ENCODE data around the gene MYEOV. TPM values are rescaled to one million over a fixed set of nuclear protein-coding genes. Genes with fewer than 3 reads are reported as not detected.

The MYEOV gene
- total RNA-seq: under 1 TPM in 1 of 2 experiments, not detected in 1; 0.23 TPM

- CTCF ChIA-PET: interaction anchor here (1.3 to 2.3 kb wide), 2 partner anchors 349 to 350 kb away, joined by 5 to 14 read pairs; no protein-coding TSS in a partner anchor
- POLR2A ChIA-PET: no interaction called here
Measured at GRCh38 chr11:69293819-69294505, at the start of gene MYEOV. Gene MYEOV, plus strand, starts transcription at chr11:69294155. Its CDS starts 1,200 bp downstream, at chr11:69295355.

GRCh38 chr11:69244266-69244665, 49.7 kb upstream of the MYEOV start:
- POLR2A ChIA-PET: no interaction called here
- CTCF ChIA-PET: interaction anchor here (0.6 kb wide), 1 partner anchor 304 kb away, joined by 4 read pairs; no protein-coding TSS in a partner anchor

- CTCF ChIA-PET: no interaction called here
- POLR2A ChIA-PET: no interaction called here
Measured at GRCh38 chr11:69245041-69245440, 48.9 kb upstream of the MYEOV start.

GRCh38 chr11:69245491-69246345, 48.2 kb upstream of the MYEOV start:
- ChIA-PET CTCF (no interaction called here), POLR2A (no interaction called here)

GRCh38 chr11:69249311-69250185, 44.4 kb upstream of the MYEOV start:
- POLR2A ChIA-PET: no interaction called here
- CTCF ChIA-PET: interaction anchor here (0.7 kb wide), 1 partner anchor 12 kb away, joined by 3 read pairs; no protein-coding TSS in a partner anchor

- ChIA-PET POLR2A (no interaction called here), CTCF (no interaction called here)
Measured at GRCh38 chr11:69250186-69251056, 43.5 kb upstream of the MYEOV start.

- CTCF ChIA-PET: no interaction called here
- POLR2A ChIA-PET: no interaction called here
Measured at GRCh38 chr11:69251057-69251393, 42.9 kb upstream of the MYEOV start.

- POLR2A ChIA-PET: no interaction called here
- CTCF ChIA-PET: no interaction called here
Measured at GRCh38 chr11:69251639-69252489, 42.1 kb upstream of the MYEOV start.

GRCh38 chr11:69252490-69252837, 41.5 kb upstream of the MYEOV start:
- CTCF ChIA-PET: no interaction called here
- POLR2A ChIA-PET: no interaction called here

- ChIA-PET POLR2A (no interaction called here), CTCF (no interaction called here)
Measured at GRCh38 chr11:69253028-69253427, 40.9 kb upstream of the MYEOV start.

- ChIA-PET POLR2A (no interaction called here), CTCF (no interaction called here)
Measured at GRCh38 chr11:69257134-69257533, 36.8 kb upstream of the MYEOV start.

GRCh38 chr11:69257838-69258658, 35.9 kb upstream of the MYEOV start:
- CTCF ChIA-PET: interaction anchor here (0.9 kb wide), 1 partner anchor 18 kb away, joined by 3 read pairs; no protein-coding TSS in a partner anchor

GRCh38 chr11:69259096-69259495, 34.9 kb upstream of the MYEOV start:
- POLR2A ChIA-PET: interaction anchor here (0.5 kb wide), 1 partner anchor 59 kb away, joined by 6 read pairs; no protein-coding TSS in a partner anchor
- CTCF ChIA-PET: no interaction called here

More at GRCh38 chr11:69257838-69258658, 35.9 kb upstream of the MYEOV start:
- POLR2A ChIA-PET: no interaction called here

GRCh38 chr11:69260622-69261021, 33.3 kb upstream of the MYEOV start:
- CTCF ChIA-PET: no interaction called here

GRCh38 chr11:69261116-69261515, 32.8 kb upstream of the MYEOV start:
- ChIA-PET POLR2A (no interaction called here), CTCF (interaction anchor here (0.6 kb wide), 1 partner anchor 12 kb away, joined by 3 read pairs; no protein-coding TSS in a partner anchor)

More at GRCh38 chr11:69260622-69261021, 33.3 kb upstream of the MYEOV start:
- POLR2A ChIA-PET: no interaction called here

GRCh38 chr11:69262918-69263735, 30.8 kb upstream of the MYEOV start:
- CTCF ChIA-PET: no interaction called here
- POLR2A ChIA-PET: no interaction called here

GRCh38 chr11:69263736-69264052, 30.3 kb upstream of the MYEOV start:
- POLR2A ChIA-PET: no interaction called here
- CTCF ChIA-PET: no interaction called here
